IPS-11a (cell line): ENCODE results near the gene PDK1.
"Not testable (repeated sequence)": the region's sequence is repeated elsewhere in the genome, so short reads cannot be mapped to it uniquely, and the experiment has no call there.

Source experiments
- H3K4me3 ChIP-seq: one replicate; pipeline ENCODE4 v1.5.1; 2013; ENCODE audit warnings: low read depth, low read length, control low read depth

Gene PDK1

DNA sequence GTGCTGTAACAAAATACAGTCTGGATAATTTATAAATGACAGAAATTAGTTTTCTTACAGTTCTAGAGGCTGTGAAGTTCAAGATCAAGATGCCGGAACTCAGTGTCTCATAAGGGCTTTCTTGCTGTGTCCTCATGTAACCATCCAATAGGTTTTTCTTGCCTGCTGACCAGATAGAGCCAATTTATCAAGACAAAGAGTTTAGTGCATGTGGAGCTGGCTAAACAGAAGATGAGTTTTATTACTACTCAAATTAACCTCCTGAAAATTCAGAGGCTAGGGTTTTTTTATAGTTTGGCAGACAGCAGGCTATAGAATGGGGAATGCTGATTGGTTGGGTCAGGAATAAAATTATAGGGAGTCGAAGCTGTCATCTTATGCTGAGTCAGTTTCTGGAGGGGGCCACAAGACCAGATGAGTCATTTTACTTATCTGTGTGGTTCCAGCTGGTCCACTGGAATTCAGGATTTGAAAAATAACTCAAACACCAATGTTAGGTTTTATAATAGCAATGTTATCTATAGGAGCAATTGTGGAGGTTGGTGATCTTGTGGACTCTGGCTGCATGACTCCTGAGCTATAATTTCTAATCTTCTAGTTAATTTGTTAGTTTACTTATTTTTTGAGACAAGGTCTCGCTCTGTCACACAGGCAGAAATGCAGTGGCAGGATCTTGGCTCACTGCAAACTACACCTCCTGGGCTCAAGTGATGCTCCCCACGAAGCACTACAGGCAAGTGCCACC, 3.2 kb upstream of the PDK1 start:
- H3K4me3 ChIP-seq = no peak overlapping the region

GRCh38 chr2:172554352-172555271, 1.3 kb upstream of the PDK1 start:
- H3K4me3 ChIP-seq = peak overlapping the region; percentile 88

GRCh38 chr2:172555272-172555521, 693 bp upstream of the PDK1 start:
- H3K4me3 ChIP-seq = peak overlapping the region; percentile 88

DNA sequence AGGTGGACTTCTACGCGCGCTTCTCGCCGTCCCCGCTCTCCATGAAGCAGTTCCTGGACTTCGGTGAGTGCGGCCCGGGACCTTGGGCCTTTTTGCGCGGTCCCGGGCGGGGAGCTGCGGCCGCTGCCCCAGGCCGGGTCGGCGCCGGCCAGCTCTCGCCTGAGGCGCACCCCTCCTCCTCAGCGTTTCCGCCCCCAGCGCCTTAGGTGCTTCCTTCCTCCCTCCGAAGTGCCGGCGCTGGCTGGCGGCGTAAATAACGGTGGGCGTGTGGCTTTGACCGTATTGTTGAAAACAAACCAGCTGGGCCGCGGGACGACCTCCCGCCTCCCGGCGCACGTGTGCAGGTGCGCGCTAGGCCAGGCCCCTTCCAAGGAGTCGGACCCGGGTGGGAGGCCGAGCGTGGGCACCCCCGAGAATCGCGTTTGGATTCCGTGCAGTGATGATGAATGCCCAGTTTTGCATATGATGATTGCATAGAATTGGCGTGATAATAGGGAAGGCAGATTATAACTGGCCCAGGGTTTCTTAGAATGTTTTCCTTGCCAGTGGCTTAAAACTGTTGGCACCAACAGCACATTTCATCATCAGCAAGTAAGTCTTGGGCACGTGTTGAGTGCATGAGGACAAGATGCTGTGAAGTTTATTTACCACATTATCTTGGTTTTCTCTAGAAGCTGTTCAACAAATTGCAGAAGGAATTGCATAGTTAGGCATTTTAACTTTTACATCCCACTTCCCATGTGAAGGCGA, 569 bp downstream of the PDK1 start:
- H3K4me3 ChIP-seq = peak overlapping the region; percentile 88

GRCh38 chr2:172558372-172558771, 2.5 kb downstream of the PDK1 start:
- H3K4me3 ChIP-seq = no peak overlapping the region

GRCh38 chr2:172560721-172561120, 4.8 kb downstream of the PDK1 start:
- no peak overlapping the region for H3K4me3 ChIP-seq

DNA sequence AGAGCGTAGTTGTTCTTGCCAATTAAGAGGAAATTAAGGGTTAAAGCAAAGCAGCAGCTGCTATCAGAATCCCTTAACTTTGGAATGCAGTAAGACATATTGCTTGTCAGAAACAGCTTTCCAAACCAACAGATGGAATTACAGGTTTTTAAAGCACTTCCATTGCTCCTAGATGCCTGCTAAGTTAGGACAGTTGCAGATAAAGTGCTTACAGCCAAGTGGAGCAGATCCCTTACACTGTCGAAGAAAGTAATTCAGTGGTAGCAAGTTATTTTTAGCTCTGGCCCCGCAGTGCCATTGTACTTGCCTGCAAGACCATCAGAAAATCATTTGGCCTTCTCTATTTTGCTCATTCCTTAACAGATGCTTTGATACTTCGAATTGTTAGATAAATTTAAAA, 5.4 kb downstream of the PDK1 start:
- H3K4me3 ChIP-seq = no peak overlapping the region

- H3K4me3 ChIP-seq = no peak overlapping the region
Observed at GRCh38 chr2:172562298-172562697, 6.4 kb downstream of the PDK1 start.

DNA sequence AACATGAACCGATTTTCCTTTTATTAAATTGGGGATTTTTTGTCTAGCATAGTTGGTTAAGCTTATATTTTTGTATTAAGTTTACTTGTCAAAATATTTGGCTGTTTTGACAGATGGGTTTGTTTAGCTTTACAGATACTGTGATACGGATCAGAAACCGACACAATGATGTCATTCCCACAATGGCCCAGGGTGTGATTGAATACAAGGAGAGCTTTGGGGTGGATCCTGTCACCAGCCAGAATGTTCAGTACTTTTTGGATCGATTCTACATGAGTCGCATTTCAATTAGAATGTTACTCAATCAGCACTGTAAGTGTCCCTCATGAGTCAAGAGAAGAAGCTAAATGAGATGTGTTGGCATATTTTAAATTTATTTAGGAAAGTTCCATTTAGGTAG, 8.5 kb downstream of the PDK1 start:
- no peak overlapping the region for H3K4me3 ChIP-seq

DNA sequence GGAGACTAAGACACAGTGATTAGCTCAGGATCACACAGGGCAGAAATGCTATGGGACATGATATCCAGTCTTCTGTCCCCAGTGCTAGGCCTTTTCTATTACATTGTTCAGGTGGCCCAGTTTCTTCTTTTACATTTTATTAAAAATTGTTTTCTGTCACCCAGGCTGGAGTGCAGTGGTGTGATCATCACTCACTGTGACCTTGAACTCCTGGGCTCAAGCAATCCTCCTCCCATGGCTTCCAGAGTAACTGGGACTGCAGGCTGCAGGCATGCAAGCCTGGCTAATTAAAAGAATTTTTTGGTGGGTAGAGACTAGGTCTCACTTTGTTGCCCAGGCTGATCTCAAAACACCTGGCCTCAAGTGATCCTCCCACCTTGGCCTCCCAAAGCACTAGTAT, 15.4 kb downstream of the PDK1 start:
- H3K4me3 ChIP-seq = no peak overlapping the region

DNA sequence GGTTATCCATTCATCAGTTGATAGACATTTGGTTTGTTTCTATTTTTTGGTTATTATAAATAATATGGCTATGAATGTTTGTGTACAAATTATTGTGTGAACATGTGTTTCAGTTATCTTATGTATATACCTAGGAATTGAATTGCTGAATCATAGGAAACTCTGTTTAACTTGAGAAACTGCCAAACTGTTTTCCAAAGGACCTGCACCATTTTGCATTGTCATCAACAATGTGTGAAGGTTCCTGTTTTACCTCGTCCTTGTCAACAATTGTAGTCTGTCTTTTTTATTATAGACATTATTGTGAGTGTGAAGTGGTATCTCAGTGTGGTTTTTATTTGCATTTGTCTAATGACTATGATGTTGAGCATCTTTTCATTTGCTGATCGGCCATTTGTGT, 17.1 kb downstream of the PDK1 start:
- no peak overlapping the region for H3K4me3 ChIP-seq

GRCh38 chr2:172574965-172575364, 19.1 kb downstream of the PDK1 start:
- H3K4me3 ChIP-seq = no peak overlapping the region

DNA sequence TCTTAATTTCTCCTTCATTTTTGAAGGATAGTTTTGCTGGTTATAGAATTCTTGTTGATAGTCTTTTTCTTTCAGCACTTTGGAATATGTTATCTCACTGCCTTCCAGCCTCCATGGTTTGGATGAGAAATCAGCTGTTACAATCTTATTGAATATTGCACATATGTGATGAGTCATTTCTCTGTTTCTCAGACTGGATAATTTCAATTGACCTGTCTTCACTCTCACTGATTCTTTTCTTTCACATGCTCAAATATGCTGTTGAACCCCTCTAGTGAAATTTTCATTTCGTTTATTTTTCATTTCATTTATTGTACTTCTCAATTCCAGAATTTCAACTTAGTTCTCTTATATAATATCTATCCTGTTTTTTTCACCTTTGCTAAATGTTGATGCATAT, 22.2 kb downstream of the PDK1 start:
- H3K4me3 ChIP-seq = no peak overlapping the region

- H3K4me3 ChIP-seq = no peak overlapping the region
Observed at GRCh38 chr2:172578860-172579512, 23.1 kb downstream of the PDK1 start.

DNA sequence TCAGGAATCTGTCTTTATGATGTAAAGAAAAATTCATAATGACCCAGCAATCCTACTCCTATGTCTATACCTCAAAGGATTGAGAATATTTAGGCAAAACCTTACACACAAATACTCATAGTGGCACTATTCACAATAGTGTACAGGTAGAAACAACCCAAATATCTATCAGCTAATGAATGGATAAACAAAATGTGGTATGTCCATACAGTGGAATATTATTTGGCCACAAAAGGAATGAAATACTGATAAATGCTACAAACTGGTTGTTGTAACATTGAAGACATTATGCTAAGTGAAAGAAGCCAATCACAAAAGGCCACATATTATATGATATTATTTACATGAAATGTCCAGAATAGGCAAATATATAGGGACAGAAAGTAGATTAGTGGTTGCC, 24.7 kb downstream of the PDK1 start:
- no peak overlapping the region for H3K4me3 ChIP-seq

DNA sequence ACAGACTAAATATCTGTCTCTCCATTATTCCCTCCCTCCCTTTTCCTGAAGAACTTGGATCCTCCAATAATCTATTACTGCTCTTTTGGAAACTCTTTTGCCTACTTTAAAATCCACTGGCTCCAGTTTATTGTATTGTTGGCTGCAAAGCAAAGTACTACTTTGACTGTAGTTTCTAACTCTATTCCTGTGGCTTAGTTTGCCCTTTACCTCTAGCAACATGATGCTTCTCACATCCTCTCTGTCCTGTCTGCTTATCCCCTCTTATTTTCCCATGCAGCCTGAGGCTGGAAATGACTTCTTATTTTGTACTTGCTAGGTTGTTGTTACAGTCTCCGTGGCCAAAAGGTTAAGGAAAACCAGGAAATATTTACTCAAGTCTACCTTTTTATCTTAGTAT, 26.8 kb downstream of the PDK1 start:
- H3K4me3 ChIP-seq = no peak overlapping the region

DNA sequence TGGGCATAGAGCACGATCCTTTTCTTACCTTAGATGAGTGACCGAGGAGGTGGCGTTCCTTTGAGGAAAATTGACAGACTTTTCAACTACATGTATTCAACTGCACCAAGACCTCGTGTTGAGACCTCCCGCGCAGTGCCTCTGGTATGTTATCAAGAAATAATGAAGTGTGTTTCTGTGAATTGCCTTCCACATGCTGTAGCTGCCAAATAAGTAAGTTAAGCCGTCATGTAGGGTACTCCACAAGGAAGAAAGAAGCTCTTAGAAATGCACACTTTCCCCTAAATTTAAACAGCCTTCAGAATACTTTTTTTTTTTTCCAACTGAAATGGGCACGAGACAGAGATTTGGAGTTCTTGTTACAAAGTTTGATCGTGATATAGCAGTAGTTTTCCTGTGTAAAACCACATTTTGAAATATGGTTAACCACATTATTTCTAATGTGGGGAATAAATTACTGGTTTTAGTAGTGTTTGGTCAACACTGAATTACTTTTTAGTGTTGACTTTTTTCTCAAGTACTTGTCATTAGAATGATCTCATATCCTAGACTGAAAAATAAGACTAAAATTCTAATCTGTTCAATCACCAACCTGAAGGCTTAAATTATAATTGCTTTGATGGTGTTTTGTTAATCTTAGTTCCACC, 30.5 kb downstream of the PDK1 start:
- H3K4me3 ChIP-seq = no peak overlapping the region

DNA sequence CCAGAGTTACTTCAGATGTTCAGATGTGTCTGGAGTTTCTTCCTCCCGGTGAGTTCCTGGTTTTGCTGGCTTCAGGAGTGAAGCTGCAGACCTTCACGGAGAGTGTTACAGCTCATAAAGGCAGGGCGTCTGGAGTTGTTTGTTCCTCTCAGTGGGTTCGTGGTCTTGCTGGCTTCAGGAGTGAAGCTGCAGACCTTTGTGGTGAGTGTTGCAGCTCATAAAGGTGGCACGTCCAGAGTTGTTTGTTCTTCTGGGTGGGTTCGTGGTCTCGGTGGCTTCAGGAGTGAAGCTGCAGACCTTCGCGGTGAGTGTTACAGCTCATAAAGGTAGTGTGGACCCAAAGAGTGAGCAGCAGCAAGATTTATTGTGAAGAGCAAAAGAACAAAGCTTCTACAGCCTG, 31.3 kb downstream of the PDK1 start:
- H3K4me3 ChIP-seq = not testable (repeated sequence)

DNA sequence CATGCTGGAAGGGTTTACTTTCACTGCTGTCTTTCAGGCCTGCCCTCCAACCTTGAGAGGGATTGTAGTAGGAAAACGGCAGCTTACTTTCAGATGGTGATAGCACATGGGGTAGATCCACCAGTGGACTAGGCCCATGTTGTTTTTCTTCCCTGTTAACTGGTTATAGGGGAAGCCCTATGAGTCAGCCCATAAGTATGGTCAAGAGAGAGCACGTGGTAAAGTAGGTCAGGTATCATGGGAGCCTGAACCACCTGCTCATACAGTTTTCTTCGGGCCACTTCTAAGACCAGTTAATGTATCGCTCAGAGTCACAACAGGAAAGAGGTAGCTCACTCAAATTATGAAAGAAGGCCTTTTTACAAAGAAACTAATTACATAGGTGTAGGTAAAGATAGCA, 33.0 kb downstream of the PDK1 start:
- no peak overlapping the region for H3K4me3 ChIP-seq

GRCh38 chr2:172591386-172591785, 35.5 kb downstream of the PDK1 start:
- not testable (repeated sequence) for H3K4me3 ChIP-seq

DNA sequence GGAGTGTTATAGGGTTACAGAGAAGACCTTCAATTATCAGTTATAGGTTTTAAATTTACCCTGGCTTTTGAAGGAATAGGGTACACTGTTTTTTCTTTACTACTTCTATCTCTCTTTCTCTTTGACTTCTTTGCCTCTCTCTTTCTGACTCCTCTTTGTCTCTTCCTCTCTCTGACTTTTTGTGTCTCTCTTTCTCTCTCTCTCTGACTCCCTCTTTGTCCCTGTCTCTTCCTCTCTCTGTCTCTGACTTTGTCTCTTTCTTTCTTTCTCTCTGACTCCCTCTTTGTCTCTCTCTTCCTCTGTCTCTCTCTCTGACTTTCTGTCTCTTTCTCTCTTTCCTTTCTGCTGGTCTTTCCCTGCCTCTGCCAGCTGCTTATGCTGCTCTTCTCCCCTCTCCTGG, 36.3 kb downstream of the PDK1 start:
- H3K4me3 ChIP-seq = not testable (repeated sequence)
